Heart left ventricle (tissue), 13 donors: ENCODE data around the gene YES1.

ENCODE experiments used
- POLR2A ChIP-seq, 2 donors: fragments of 450-650 bp; IDR thresholded peaks; one replicate each; pipeline ENCODE4 v1.6.1; 2017; ENCODE audit warnings: antibody characterized with exemption in 2 of 2, mild to moderate bottlenecking in 2 of 2, moderate library complexity in 2 of 2
- TF ChIP-seq, protein P1 (sequence below), 12 donors: fragments of 200-600 bp; sonication (generic) in 4 of 12; IDR thresholded peaks; one replicate each; pipeline versions ENCODE4 v1.5.0 to v1.8.0; 2018 to 2022; ENCODE audit warnings: antibody characterized with exemption in 12 of 12, mild to moderate bottlenecking in 5 of 12
- donor health status: ischemic (EF 13 %, LVEDD 7.1; RV severe dilation, severe dysfunction).
- donor health status: DM: no; HTN: yes; CAD: no.
- donor health status: DM: no; HTN: no; CAD: no.
- donor health status: ischemic (EF 25% LVEDD 6.9; RV normal size, moderate dysfunction).
- donor health status: ischemic (EF 25% LVEDD 5.7; RV mildly dilated, moderate dysfunction).
- donor health status: ischemic (EF 35%, LVEDD 5.7; RV mildly dilated, moderate dysfunction).
- donor health status: nonischemic (EF 11% LVEDD 7.7; RV severe dilation, severe dysfunction).
- donor health status: DM: yes; HTN: yes; CAD: no.
- donor health status: PGD.
- donor health status: ischemic (EF 29% LVEDD 5.4; RV normal size, mild dysfunction).
- donor health status: nonischemic (EF 23%, LVEDD 6.1; RV moderate dilation, normal function).

DNA sequence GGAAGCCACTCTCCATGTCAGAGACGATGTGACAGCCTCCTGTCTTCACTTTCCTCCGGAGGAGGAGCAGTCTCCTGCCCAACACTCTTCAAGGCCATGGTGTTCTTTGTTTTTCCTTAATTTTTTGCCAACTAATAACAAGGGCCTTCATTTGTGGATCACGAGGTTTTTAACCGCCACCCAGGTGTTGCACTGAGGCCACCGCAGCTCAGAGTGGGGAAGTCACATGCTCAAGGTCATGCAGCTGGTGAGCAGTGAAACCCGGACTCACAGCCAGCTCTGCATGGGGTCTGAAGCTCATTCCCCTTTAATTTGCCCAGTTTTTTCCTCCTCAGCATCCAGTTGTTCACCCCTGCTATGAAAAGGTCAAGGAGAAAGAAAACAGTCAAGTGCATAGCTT, 119.2 kb downstream of the YES1 start:
- TF ChIP-seq, protein P1, sequence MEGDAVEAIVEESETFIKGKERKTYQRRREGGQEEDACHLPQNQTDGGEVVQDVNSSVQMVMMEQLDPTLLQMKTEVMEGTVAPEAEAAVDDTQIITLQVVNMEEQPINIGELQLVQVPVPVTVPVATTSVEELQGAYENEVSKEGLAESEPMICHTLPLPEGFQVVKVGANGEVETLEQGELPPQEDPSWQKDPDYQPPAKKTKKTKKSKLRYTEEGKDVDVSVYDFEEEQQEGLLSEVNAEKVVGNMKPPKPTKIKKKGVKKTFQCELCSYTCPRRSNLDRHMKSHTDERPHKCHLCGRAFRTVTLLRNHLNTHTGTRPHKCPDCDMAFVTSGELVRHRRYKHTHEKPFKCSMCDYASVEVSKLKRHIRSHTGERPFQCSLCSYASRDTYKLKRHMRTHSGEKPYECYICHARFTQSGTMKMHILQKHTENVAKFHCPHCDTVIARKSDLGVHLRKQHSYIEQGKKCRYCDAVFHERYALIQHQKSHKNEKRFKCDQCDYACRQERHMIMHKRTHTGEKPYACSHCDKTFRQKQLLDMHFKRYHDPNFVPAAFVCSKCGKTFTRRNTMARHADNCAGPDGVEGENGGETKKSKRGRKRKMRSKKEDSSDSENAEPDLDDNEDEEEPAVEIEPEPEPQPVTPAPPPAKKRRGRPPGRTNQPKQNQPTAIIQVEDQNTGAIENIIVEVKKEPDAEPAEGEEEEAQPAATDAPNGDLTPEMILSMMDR (IDR thresholded peaks at IDR 0.05) = no peak
- TF ChIP-seq POLR2A (IDR thresholded peaks at IDR 0.05) = no peak
